Upper lobe of left lung (tissue), 4 donors: ENCODE data around the gene MACROH2A2.

Experiments
- CTCF ChIP-seq, 6 experiments: fragments of 450-650 bp in 4 of 6; fragments of 200-600 bp in 2 of 6; sonication (generic) in 2 of 6; IDR thresholded peaks; one replicate each; pipeline ENCODE4 v1.5.1; 2016 to 2019; ENCODE audit warnings: antibody characterized with exemption in 6 of 6
- EP300 ChIP-seq, 4 donors: sonication (generic); formaldehyde crosslinking; IDR thresholded peaks; one replicate each; pipeline ENCODE4 v1.5.1; 2017; ENCODE audit warnings: antibody characterized with exemption in 4 of 4, control low read depth in 2 of 4
- POLR2A ChIP-seq, 4 donors: fragments of 450-650 bp; IDR thresholded peaks; one replicate each; pipeline ENCODE4 v1.5.1; 2016 to 2017; ENCODE audit warnings: antibody characterized with exemption in 4 of 4, mild to moderate bottlenecking in 2 of 4
- POLR2AphosphoS5 ChIP-seq, 2 donors: sonication (generic); formaldehyde crosslinking; IDR thresholded peaks; one replicate each; pipeline ENCODE4 v1.5.1; 2017; ENCODE audit warnings: antibody characterized with exemption in 2 of 2

GRCh38 chr10:70088308-70088698 lies 35.7 kb downstream of the MACROH2A2 start:
- TF ChIP-seq POLR2AphosphoS5 (IDR thresholded peaks at IDR 0.05): no peak
- TF ChIP-seq EP300 (IDR thresholded peaks at IDR 0.05): no peak
- TF ChIP-seq CTCF (IDR thresholded peaks at IDR 0.05): no peak
- no peak for TF ChIP-seq POLR2A (IDR thresholded peaks at IDR 0.05)
